Activated CD8-positive, alpha-beta memory T cell treated with anti-CD3 and anti-CD28 coated beads for 36 hours (primary cell): Measurements from ENCODE around the gene ZNF862. TPM values are rescaled to one million over a fixed set of nuclear protein-coding genes. Genes with fewer than 3 reads are reported as not detected.

Experiments
- CTCF ChIA-PET: fragments of 350-600 bp; sonication (Branson Sonifier 250); formaldehyde crosslinking; loops from one replicate; lab custom pipeline; 2021; ENCODE audit warnings: antibody characterized with exemption; lab: Charles Lee
- POLR2A ChIA-PET: fragments of 350-600 bp; sonication (Branson Sonifier 250); formaldehyde crosslinking; loops from one replicate; lab custom pipeline; 2021; ENCODE audit warnings: antibody characterized with exemption; lab: Charles Lee
- total RNA-seq, 2 experiments: library from RNA; stranded (reverse); gene quantifications; one replicate each; pipeline ENCODE4 v1.2.3, GENCODE V29; 2021

ZNF862 gene
- total RNA-seq, 2 experiments from 2014 or later = 11.0 to 11.1 TPM

GRCh38 chr7:149869867-149870266, 31.7 kb downstream of the ZNF862 start:
- POLR2A ChIA-PET = interaction anchor here (1.2 to 2.2 kb wide), 2 partner anchors 13 to 31 kb away, joined by 3 to 20 read pairs; partner anchors contain the start of gene ZNF862
- CTCF ChIA-PET = interaction anchor here (1.6 kb wide), 1 partner anchor 31 kb away, joined by 7 read pairs; the partner anchor contains the start of gene ZNF862

GRCh38 chr7:149870274-149870673, 32.1 kb downstream of the ZNF862 start:
- ChIA-PET POLR2A (interaction anchor here (2.2 kb wide), 1 partner anchor 32 kb away, joined by 20 read pairs; the partner anchor contains the start of gene ZNF862), CTCF (interaction anchor here (1.4 to 1.6 kb wide), 2 partner anchors 9 to 31 kb away, joined by 6 to 7 read pairs; partner anchors contain the start of gene ZNF862)

- ChIA-PET POLR2A (interaction anchor here (2.2 kb wide), 1 partner anchor 33 kb away, joined by 20 read pairs; the partner anchor contains the start of gene ZNF862), CTCF (interaction anchor here (0.6 to 1.5 kb wide), 4 partner anchors 10 to 402 kb away, joined by 3 to 6 read pairs (median 5); partner anchors contain the start of gene ZNF862)
Measured at GRCh38 chr7:149870701-149871483, 32.7 kb downstream of the ZNF862 start.

- ChIA-PET POLR2A (interaction anchor here (2.2 kb wide), 1 partner anchor 33 kb away, joined by 20 read pairs; the partner anchor contains the start of gene ZNF862), CTCF (interaction anchor here (0.7 to 1.5 kb wide), 4 partner anchors 10 to 33 kb away, joined by 3 to 6 read pairs (median 4); partner anchors contain the start of gene ZNF862)
Measured at GRCh38 chr7:149871576-149871975, 33.4 kb downstream of the ZNF862 start.

GRCh38 chr7:149872419-149873073, 34.4 kb downstream of the ZNF862 start:
- ChIA-PET POLR2A (no interaction called here), CTCF (interaction anchor here (0.7 to 1.5 kb wide), 3 partner anchors 10 to 34 kb away, joined by 3 to 6 read pairs (median 3); partner anchors contain the start of gene ZNF862)

GRCh38 chr7:149873074-149873969, 35.1 kb downstream of the ZNF862 start, which contains the start of gene ATP6V0E2:
Gene ATP6V0E2 (plus strand): TSS chr7:149873969. CDS start chr7:149874066, 97 bp downstream.
- ChIA-PET POLR2A (no interaction called here), CTCF (no interaction called here)

- POLR2A ChIA-PET = no interaction called here
- CTCF ChIA-PET = interaction anchor here (1.9 kb wide), 1 partner anchor 8 kb away, joined by 5 read pairs; no protein-coding TSS in a partner anchor
Measured at GRCh38 chr7:149873970-149874643, 35.9 kb downstream of the ZNF862 start.

GRCh38 chr7:149874644-149875028, 36.5 kb downstream of the ZNF862 start:
- POLR2A ChIA-PET = no interaction called here

GRCh38 chr7:149875396-149875795, 37.2 kb downstream of the ZNF862 start:
- ChIA-PET POLR2A (no interaction called here), CTCF (interaction anchor here (0.9 to 1.9 kb wide), 2 partner anchors 9 to 10 kb away, joined by 3 to 5 read pairs; no protein-coding TSS in a partner anchor)

More at GRCh38 chr7:149874644-149875028, 36.5 kb downstream of the ZNF862 start:
- CTCF ChIA-PET = interaction anchor here (0.9 to 1.9 kb wide), 2 partner anchors 9 kb away, joined by 3 to 5 read pairs; no protein-coding TSS in a partner anchor

- CTCF ChIA-PET = no interaction called here
- POLR2A ChIA-PET = no interaction called here
Measured at GRCh38 chr7:149877890-149878522, 39.8 kb downstream of the ZNF862 start.

- ChIA-PET POLR2A (no interaction called here), CTCF (no interaction called here)
Measured at GRCh38 chr7:149878523-149878921, 40.3 kb downstream of the ZNF862 start.

GRCh38 chr7:149879271-149879743, 41.1 kb downstream of the ZNF862 start:
- ChIA-PET CTCF (no interaction called here), POLR2A (no interaction called here)

GRCh38 chr7:149879766-149880637, 41.8 kb downstream of the ZNF862 start:
- ChIA-PET POLR2A (interaction anchor here (0.5 kb wide), 1 partner anchor 40 kb away, joined by 6 read pairs; no protein-coding TSS in a partner anchor), CTCF (no interaction called here)

- ChIA-PET CTCF (no interaction called here), POLR2A (interaction anchor here (0.5 kb wide), 1 partner anchor 41 kb away, joined by 6 read pairs; no protein-coding TSS in a partner anchor)
Measured at GRCh38 chr7:149880638-149881311, 42.6 kb downstream of the ZNF862 start.

GRCh38 chr7:149881328-149882247, 43.4 kb downstream of the ZNF862 start:
- ChIA-PET CTCF (no interaction called here), POLR2A (no interaction called here)
